NCI-H2227 treated with DMSO at 0.1 percent for 48 hours (cell line): ENCODE data around the gene ARSB.
"Not testable (repeated sequence)": the region's sequence is repeated elsewhere in the genome, so short reads cannot be mapped to it uniquely, and the experiment has no call there.

Source experiments
- DNase-seq: peaks from one replicate; lab custom pipeline; 2025; lab: John Stamatoyannopoulos, UW

The ARSB gene

GRCh38 chr5:78751872-78752271, 233.2 kb downstream of the ARSB start:
- DNase-seq = no peak

GRCh38 chr5:78750281-78750680, 234.8 kb downstream of the ARSB start:
- no peak for DNase-seq

- DNase-seq = no peak
These were observed 237.3 kb downstream of the ARSB start for GRCh38 chr5:78747705-78748359.

GRCh38 chr5:78747055-78747454, 238.1 kb downstream of the ARSB start:
- DNase-seq = no peak

- no peak for DNase-seq
These were observed 238.9 kb downstream of the ARSB start for GRCh38 chr5:78746021-78746770.

GRCh38 chr5:78744951-78745534, 240.1 kb downstream of the ARSB start:
- DNase-seq = no peak

- no peak for DNase-seq
These were observed 244.1 kb downstream of the ARSB start for GRCh38 chr5:78741019-78741418.

- no peak for DNase-seq
These were observed 246.3 kb downstream of the ARSB start for GRCh38 chr5:78738693-78739300.

- DNase-seq = no peak
These were observed 247.0 kb downstream of the ARSB start for GRCh38 chr5:78738104-78738503.

GRCh38 chr5:78735834-78736463, 249.2 kb downstream of the ARSB start:
- DNase-seq = no peak

GRCh38 chr5:78734950-78735349, 250.2 kb downstream of the ARSB start:
- no peak for DNase-seq

GRCh38 chr5:78734094-78734845, 250.8 kb downstream of the ARSB start:
- no peak for DNase-seq

- DNase-seq = not testable (repeated sequence)
These were observed 252.4 kb downstream of the ARSB start for GRCh38 chr5:78732721-78733120.

- DNase-seq = no peak
These were observed 253.2 kb downstream of the ARSB start for GRCh38 chr5:78731884-78732283.

- no peak for DNase-seq
These were observed 254.6 kb downstream of the ARSB start for GRCh38 chr5:78730300-78731094.

- DNase-seq = no peak
These were observed 257.0 kb downstream of the ARSB start for GRCh38 chr5:78727786-78728761.
